ENCODE results near the gene HDAC4. TPM values are rescaled to one million over a fixed set of nuclear protein-coding genes. Genes with fewer than 3 reads are reported as not detected.

HDAC4 gene
- total and polyA plus RNA-seq, 2 experiments from 2014 or later, result 9.3 to 10.8 TPM

DNA sequence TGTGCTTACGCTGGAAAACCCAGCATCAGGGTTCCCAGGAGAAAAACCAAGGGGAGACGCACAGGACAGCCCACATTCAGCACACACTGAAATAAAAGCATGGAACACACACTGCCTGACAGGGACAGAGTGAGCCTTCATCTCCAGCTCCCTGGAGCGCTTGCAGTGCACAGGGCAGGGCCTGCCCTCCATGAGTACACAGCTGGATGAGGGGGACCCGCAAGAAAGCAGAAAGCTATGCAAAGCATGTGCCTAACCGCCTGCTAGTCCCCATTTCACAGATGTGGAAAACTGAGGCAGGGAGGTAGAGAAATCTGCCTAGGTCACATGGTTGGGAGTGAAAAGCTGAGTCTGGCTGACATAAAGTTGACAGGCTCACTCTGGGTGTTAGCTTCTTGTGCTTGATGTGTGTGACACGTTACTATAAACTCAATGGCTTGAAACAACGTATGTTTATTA lies 187.1 kb downstream of the HDAC4 start:
- WGBS (ENCODE audit: low lambda C conversion rate, missing lambda C conversion rate), result 93% methylated on average over 7 of the region's 7 CpGs
- no peaks in the 10 kb centered on the region for H3K36me3 ChIP-seq (replicated peaks; ENCODE audit: insufficient read depth, low read depth)
- no peaks in the 10 kb centered on the region for H3K9me2 ChIP-seq (replicated peaks; ENCODE audit: insufficient read depth)
- H3K9me3 ChIP-seq (ENCODE audit: low read depth), result no peaks in the 10 kb centered on the region
- no peak overlapping the region for H3K4me3 ChIP-seq
- no peaks in the 10 kb centered on the region for H3K27me3 ChIP-seq
- no peaks in the 10 kb centered on the region for H3K4me1 ChIP-seq (ENCODE audit: insufficient read depth)
- DNase-seq (ENCODE audit: low spot score), result no peak
- H3K4me2 ChIP-seq, result no peak overlapping the region
- H4K20me1 ChIP-seq (ENCODE audit: insufficient read depth, poor library complexity, severe bottlenecking), result peaks cover 8% of the 10 kb centered on the region
- no peak overlapping the region for H3K27ac ChIP-seq
- peaks cover 77% of the 10 kb centered on the region for H3K79me2 ChIP-seq
- no peak for TF ChIP-seq EZH2 (IDR thresholded peaks at IDR 0.05; ENCODE audit: borderline replicate concordance)
- no peak for TF ChIP-seq EZH2phosphoT487 (IDR thresholded peaks at IDR 0.05; ENCODE audit: low read depth, severe bottlenecking, unreplicated experiment)
- TF ChIP-seq, protein P1, sequence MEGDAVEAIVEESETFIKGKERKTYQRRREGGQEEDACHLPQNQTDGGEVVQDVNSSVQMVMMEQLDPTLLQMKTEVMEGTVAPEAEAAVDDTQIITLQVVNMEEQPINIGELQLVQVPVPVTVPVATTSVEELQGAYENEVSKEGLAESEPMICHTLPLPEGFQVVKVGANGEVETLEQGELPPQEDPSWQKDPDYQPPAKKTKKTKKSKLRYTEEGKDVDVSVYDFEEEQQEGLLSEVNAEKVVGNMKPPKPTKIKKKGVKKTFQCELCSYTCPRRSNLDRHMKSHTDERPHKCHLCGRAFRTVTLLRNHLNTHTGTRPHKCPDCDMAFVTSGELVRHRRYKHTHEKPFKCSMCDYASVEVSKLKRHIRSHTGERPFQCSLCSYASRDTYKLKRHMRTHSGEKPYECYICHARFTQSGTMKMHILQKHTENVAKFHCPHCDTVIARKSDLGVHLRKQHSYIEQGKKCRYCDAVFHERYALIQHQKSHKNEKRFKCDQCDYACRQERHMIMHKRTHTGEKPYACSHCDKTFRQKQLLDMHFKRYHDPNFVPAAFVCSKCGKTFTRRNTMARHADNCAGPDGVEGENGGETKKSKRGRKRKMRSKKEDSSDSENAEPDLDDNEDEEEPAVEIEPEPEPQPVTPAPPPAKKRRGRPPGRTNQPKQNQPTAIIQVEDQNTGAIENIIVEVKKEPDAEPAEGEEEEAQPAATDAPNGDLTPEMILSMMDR (IDR thresholded peaks at IDR 0.05; ENCODE audit: poor library complexity), result no peak
- no peak overlapping the region for H2AFZ ChIP-seq

DNA sequence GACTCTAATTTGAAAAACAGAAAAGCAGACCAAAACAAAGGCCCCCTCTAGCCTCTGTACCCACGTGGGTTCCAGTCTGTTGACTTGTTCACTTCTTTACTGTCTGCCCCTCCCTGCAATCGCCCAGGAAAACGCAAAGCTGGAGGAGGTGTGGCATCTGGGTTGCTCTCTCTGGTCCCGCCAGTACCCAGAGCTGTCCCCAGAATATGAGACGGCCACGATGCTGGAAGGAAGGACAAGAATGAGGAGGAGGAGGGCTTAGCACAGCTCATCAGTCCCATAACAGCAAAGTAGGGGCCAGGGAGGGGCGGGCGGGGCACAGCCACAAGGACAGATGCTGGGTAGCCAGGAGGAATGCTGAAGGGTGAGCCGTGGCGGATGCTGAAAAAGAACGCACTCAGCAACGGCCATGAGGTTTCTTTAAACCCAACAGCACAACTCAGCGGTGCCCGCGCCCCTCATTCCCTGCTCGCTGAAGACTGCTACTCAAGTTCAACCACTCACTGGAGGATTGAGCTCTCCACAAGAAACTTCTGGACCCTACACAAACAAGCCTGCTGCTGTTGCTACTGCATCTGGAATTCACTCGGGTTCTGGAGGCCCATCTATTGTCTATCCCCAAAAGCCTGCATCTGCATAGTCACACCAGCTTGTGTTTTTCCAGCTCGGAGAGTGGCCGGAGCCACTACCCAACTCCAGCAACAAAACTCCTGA lies 187.7 kb downstream of the HDAC4 start:
- H3K4me3 ChIP-seq, result no peak overlapping the region
- no peaks in the 10 kb centered on the region for H3K9me3 ChIP-seq (ENCODE audit: low read depth)
- peaks cover 77% of the 10 kb centered on the region for H3K79me2 ChIP-seq
- no peaks in the 10 kb centered on the region for H3K4me1 ChIP-seq (ENCODE audit: insufficient read depth)
- H2AFZ ChIP-seq, result no peak overlapping the region
- no peak for DNase-seq (ENCODE audit: low spot score)
- H4K20me1 ChIP-seq (ENCODE audit: insufficient read depth, poor library complexity, severe bottlenecking), result peaks cover 8% of the 10 kb centered on the region
- no peaks in the 10 kb centered on the region for H3K36me3 ChIP-seq (replicated peaks; ENCODE audit: insufficient read depth, low read depth)
- 75% methylated on average over 17 of the region's 19 CpGs for WGBS (ENCODE audit: low lambda C conversion rate, missing lambda C conversion rate)
- no peak overlapping the region for H3K27ac ChIP-seq
- H3K4me2 ChIP-seq, result no peak overlapping the region
- no peaks in the 10 kb centered on the region for H3K9me2 ChIP-seq (replicated peaks; ENCODE audit: insufficient read depth)
- TF ChIP-seq EZH2phosphoT487 (IDR thresholded peaks at IDR 0.05; ENCODE audit: low read depth, severe bottlenecking, unreplicated experiment), result no peak
- TF ChIP-seq, protein P1 (IDR thresholded peaks at IDR 0.05; ENCODE audit: poor library complexity), result no peak
- TF ChIP-seq EZH2 (IDR thresholded peaks at IDR 0.05; ENCODE audit: borderline replicate concordance), result no peak
- H3K27me3 ChIP-seq, result no peaks in the 10 kb centered on the region

DNA sequence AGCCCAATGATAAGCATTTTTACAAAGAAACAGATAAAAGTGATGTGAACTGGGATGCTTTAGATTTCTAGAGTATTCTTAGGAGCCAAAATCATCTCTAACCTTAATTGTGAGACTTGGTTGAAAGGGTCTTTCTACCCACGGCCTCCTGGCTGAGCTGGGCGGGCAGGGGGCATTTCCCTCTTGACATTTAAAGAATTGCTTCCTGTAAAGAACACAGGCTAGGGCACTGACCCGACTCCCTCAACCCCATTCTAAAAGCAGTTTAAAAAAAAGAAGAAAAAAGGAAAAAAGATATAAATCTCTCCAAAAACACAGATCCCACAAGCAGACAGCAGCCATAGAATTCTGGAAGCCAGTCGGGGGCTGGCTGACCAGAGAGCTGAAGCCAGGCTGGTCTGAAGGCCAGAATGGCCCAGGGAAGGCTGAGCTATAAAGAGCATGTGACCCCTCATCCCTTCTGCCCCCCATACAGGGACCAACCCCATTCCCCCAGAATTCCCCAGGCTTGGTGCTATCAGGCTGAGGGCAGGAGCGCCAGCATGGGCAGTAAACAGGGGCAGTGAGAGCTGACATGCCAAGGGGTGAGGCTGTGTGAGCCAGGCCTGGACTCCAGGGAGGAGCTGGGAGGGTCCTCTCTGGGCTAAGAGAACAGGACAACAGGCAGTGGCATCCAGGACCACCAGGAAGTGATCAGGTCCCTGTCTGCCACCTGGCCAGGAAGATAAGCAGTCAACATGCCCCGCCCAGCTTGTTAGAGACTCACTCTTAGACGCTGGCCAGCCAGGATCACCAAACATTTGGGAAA lies 188.5 kb downstream of the HDAC4 start:
- TF ChIP-seq EZH2 (IDR thresholded peaks at IDR 0.05; ENCODE audit: borderline replicate concordance) (no peak), EZH2phosphoT487 (IDR thresholded peaks at IDR 0.05; ENCODE audit: low read depth, severe bottlenecking, unreplicated experiment) (no peak)
- TF ChIP-seq, protein P1 (IDR thresholded peaks at IDR 0.05; ENCODE audit: poor library complexity), result no peak
- Histone ChIP-seq H3K79me2 (peaks cover 74% of the 10 kb centered on the region), H3K9me2 (replicated peaks; ENCODE audit: insufficient read depth) (no peaks in the 10 kb centered on the region), H3K36me3 (replicated peaks; ENCODE audit: insufficient read depth, low read depth) (no peaks in the 10 kb centered on the region), H3K4me3 (no peak overlapping the region), H3K27me3 (no peaks in the 10 kb centered on the region), H2AFZ (no peak overlapping the region), H3K4me2 (no peak overlapping the region), H3K27ac (no peak overlapping the region), H4K20me1 (ENCODE audit: insufficient read depth, poor library complexity, severe bottlenecking) (peaks cover 6% of the 10 kb centered on the region), H3K9me3 (ENCODE audit: low read depth) (no peaks in the 10 kb centered on the region), H3K4me1 (ENCODE audit: insufficient read depth) (no peaks in the 10 kb centered on the region)
- 77% methylated on average over 7 of the region's 7 CpGs for WGBS (ENCODE audit: low lambda C conversion rate, missing lambda C conversion rate)
- DNase-seq (ENCODE audit: low spot score), result no peak
